H1 (cell line): Measurements from ENCODE around the gene EPHA7. TPM values are rescaled to one million over a fixed set of nuclear protein-coding genes. Genes with fewer than 3 reads are reported as not detected.

Experiments used
- CBX5 ChIP-seq: fragments of 300-800, 300-1000 bp; sonication (generic); IDR thresholded peaks from 2 replicates; pipeline ENCODE4 v1.7.1; 2016; ENCODE audit warnings: antibody characterized with exemption, low read length, low read depth
- NRF1 ChIP-seq: IDR thresholded peaks from 2 replicates; pipeline ENCODE4 v1.6.1; 2011; ENCODE audit warnings: mild to moderate bottlenecking, low read depth, low read length, improper control_type of control experiment
- POLR2A ChIP-seq, 2 experiments: IDR thresholded peaks; 1 replicate in 1 of 2; 2 replicates in 1 of 2; pipeline ENCODE4 v1.6.1; 2011; ENCODE audit warnings: low read depth in 2 of 2, low read length in 2 of 2, mild to moderate bottlenecking in 2 of 2; ENCODE audit errors: control extremely low read depth in 1 of 2
- RNF2 ChIP-seq: fragments of 200-900, 300-1000 bp; sonication (generic); IDR thresholded peaks from 2 replicates; pipeline ENCODE4 v1.7.1; 2016; ENCODE audit warnings: borderline replicate concordance, low read depth, mild to moderate bottlenecking, antibody characterized with exemption, low read length; ENCODE audit not compliant: poor library complexity, severe bottlenecking; ENCODE audit errors: missing control alignments
- SAP30 ChIP-seq: fragments of 300-600 bp; sonication (generic); IDR thresholded peaks from 2 replicates; pipeline ENCODE4 v1.7.1; 2012; ENCODE audit warnings: low read length, moderate library complexity, mild to moderate bottlenecking, inconsistent platforms; ENCODE audit not compliant: insufficient read depth, insufficient replicate concordance
- polyA plus RNA-seq, 7 experiments: library from polyadenylated mRNA; depleted of rRNA in 3 of 7; stranded (reverse) in 5 of 7; unstranded in 2 of 7; fragments of >200 nt in 5 of 7; fragments of 200-250 nt in 2 of 7; gene quantifications; 1 replicate in 5 of 7; 2 replicates in 1 of 7; 4 replicates in 1 of 7; pipeline versions ENCODE4 v1.2.1 to v1.2.3, GENCODE V29; 2011 to 2013; ENCODE audit warnings: missing spikeins in 2 of 7, mixed read lengths in 2 of 7
- total RNA-seq: library from RNA; stranded (reverse); fragmentation: NEBNext Ultra II Directional; extraction: Animal tissue kit (Norgen Biotek cat#: 25700); gene quantifications from 2 replicates; pipeline ENCODE4 v1.2.1, GENCODE V29; 2021
- TF ChIP-seq, protein P1 (sequence below): fragments of 300-600 bp; sonication (generic); IDR thresholded peaks from 2 replicates; pipeline ENCODE4 v1.7.1; 2012; ENCODE audit warnings: low read length, moderate library complexity, mild to moderate bottlenecking, inconsistent platforms; ENCODE audit not compliant: insufficient replicate concordance
- TF ChIP-seq, protein P2 (sequence below): IDR thresholded peaks from 2 replicates; pipeline ENCODE4 v1.6.1; 2011; ENCODE audit warnings: low read depth, mild to moderate bottlenecking, low read length; ENCODE audit not compliant: insufficient read depth
- TF ChIP-seq, protein P3 (sequence below), 3 experiments: IDR thresholded peaks; 1 replicate in 2 of 3; 2 replicates in 1 of 3; pipeline versions ENCODE4 v1.5.1 to v1.6.1; 2011; ENCODE audit warnings: low read length in 3 of 3, mild to moderate bottlenecking in 3 of 3, inconsistent platforms in 2 of 3, low read depth in 1 of 3, moderate library complexity in 1 of 3; ENCODE audit not compliant: insufficient read depth in 1 of 3; ENCODE audit errors: control extremely low read depth in 1 of 3

EPHA7 gene
- total and polyA plus RNA-seq, 2 of the 8 experiments (the other 6 are each of a cell fraction or from before 2014, with no cell fraction given) = 1.3 to 6.8 TPM

DNA sequence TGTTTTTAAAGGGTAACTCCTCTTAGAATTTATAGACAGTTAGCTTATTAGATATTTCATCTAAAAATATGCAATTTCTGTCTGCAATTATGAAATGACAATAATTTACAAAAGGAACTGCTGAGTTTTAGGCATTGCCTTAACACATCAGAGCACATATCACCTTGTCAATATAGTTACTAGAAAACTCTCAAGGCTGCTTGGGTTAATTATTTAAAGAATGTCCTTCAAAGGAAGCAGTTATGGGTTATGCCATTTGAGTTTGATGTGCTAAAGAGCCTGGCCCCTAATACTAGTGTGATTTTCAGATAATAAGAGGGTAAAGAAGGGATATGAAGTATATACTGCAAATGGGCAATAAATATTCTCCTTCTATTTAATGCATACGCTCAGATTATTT is 192.5 kb downstream of the EPHA7 start (continued):
- TF ChIP-seq, protein P1, sequence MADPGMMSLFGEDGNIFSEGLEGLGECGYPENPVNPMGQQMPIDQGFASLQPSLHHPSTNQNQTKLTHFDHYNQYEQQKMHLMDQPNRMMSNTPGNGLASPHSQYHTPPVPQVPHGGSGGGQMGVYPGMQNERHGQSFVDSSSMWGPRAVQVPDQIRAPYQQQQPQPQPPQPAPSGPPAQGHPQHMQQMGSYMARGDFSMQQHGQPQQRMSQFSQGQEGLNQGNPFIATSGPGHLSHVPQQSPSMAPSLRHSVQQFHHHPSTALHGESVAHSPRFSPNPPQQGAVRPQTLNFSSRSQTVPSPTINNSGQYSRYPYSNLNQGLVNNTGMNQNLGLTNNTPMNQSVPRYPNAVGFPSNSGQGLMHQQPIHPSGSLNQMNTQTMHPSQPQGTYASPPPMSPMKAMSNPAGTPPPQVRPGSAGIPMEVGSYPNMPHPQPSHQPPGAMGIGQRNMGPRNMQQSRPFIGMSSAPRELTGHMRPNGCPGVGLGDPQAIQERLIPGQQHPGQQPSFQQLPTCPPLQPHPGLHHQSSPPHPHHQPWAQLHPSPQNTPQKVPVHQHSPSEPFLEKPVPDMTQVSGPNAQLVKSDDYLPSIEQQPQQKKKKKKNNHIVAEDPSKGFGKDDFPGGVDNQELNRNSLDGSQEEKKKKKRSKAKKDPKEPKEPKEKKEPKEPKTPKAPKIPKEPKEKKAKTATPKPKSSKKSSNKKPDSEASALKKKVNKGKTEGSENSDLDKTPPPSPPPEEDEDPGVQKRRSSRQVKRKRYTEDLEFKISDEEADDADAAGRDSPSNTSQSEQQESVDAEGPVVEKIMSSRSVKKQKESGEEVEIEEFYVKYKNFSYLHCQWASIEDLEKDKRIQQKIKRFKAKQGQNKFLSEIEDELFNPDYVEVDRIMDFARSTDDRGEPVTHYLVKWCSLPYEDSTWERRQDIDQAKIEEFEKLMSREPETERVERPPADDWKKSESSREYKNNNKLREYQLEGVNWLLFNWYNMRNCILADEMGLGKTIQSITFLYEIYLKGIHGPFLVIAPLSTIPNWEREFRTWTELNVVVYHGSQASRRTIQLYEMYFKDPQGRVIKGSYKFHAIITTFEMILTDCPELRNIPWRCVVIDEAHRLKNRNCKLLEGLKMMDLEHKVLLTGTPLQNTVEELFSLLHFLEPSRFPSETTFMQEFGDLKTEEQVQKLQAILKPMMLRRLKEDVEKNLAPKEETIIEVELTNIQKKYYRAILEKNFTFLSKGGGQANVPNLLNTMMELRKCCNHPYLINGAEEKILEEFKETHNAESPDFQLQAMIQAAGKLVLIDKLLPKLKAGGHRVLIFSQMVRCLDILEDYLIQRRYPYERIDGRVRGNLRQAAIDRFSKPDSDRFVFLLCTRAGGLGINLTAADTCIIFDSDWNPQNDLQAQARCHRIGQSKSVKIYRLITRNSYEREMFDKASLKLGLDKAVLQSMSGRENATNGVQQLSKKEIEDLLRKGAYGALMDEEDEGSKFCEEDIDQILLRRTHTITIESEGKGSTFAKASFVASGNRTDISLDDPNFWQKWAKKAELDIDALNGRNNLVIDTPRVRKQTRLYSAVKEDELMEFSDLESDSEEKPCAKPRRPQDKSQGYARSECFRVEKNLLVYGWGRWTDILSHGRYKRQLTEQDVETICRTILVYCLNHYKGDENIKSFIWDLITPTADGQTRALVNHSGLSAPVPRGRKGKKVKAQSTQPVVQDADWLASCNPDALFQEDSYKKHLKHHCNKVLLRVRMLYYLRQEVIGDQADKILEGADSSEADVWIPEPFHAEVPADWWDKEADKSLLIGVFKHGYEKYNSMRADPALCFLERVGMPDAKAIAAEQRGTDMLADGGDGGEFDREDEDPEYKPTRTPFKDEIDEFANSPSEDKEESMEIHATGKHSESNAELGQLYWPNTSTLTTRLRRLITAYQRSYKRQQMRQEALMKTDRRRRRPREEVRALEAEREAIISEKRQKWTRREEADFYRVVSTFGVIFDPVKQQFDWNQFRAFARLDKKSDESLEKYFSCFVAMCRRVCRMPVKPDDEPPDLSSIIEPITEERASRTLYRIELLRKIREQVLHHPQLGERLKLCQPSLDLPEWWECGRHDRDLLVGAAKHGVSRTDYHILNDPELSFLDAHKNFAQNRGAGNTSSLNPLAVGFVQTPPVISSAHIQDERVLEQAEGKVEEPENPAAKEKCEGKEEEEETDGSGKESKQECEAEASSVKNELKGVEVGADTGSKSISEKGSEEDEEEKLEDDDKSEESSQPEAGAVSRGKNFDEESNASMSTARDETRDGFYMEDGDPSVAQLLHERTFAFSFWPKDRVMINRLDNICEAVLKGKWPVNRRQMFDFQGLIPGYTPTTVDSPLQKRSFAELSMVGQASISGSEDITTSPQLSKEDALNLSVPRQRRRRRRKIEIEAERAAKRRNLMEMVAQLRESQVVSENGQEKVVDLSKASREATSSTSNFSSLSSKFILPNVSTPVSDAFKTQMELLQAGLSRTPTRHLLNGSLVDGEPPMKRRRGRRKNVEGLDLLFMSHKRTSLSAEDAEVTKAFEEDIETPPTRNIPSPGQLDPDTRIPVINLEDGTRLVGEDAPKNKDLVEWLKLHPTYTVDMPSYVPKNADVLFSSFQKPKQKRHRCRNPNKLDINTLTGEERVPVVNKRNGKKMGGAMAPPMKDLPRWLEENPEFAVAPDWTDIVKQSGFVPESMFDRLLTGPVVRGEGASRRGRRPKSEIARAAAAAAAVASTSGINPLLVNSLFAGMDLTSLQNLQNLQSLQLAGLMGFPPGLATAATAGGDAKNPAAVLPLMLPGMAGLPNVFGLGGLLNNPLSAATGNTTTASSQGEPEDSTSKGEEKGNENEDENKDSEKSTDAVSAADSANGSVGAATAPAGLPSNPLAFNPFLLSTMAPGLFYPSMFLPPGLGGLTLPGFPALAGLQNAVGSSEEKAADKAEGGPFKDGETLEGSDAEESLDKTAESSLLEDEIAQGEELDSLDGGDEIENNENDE = no peak
- TF ChIP-seq NRF1 (no peak), CBX5 (no peak), RNF2 (no peak), POLR2A (IDR thresholded peaks at IDR 0.05; ENCODE audit: control extremely low read depth in 1 of 2, low read depth in 2 of 2, low read length in 2 of 2) (no peak), SAP30 (no peak)
- TF ChIP-seq, protein P2, sequence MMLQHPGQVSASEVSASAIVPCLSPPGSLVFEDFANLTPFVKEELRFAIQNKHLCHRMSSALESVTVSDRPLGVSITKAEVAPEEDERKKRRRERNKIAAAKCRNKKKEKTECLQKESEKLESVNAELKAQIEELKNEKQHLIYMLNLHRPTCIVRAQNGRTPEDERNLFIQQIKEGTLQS = no peak
- TF ChIP-seq, protein P3, sequence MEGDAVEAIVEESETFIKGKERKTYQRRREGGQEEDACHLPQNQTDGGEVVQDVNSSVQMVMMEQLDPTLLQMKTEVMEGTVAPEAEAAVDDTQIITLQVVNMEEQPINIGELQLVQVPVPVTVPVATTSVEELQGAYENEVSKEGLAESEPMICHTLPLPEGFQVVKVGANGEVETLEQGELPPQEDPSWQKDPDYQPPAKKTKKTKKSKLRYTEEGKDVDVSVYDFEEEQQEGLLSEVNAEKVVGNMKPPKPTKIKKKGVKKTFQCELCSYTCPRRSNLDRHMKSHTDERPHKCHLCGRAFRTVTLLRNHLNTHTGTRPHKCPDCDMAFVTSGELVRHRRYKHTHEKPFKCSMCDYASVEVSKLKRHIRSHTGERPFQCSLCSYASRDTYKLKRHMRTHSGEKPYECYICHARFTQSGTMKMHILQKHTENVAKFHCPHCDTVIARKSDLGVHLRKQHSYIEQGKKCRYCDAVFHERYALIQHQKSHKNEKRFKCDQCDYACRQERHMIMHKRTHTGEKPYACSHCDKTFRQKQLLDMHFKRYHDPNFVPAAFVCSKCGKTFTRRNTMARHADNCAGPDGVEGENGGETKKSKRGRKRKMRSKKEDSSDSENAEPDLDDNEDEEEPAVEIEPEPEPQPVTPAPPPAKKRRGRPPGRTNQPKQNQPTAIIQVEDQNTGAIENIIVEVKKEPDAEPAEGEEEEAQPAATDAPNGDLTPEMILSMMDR (IDR thresholded peaks at IDR 0.05; ENCODE audit: control extremely low read depth in 1 of 3, insufficient read depth in 1 of 3, low read depth in 1 of 3, low read length in 3 of 3) = no peak
